GM19397 (cell line): ENCODE results near the gene ADORA2A.

Source experiments
- ATAC-seq: cut with Tn5 transposase; IDR thresholded peaks from one replicate; pipeline ENCODE4 v1.9.1; 2021; ENCODE audit warnings: mild to moderate bottlenecking, moderate library complexity; ENCODE audit not compliant: unreplicated experiment

Gene ADORA2A

DNA sequence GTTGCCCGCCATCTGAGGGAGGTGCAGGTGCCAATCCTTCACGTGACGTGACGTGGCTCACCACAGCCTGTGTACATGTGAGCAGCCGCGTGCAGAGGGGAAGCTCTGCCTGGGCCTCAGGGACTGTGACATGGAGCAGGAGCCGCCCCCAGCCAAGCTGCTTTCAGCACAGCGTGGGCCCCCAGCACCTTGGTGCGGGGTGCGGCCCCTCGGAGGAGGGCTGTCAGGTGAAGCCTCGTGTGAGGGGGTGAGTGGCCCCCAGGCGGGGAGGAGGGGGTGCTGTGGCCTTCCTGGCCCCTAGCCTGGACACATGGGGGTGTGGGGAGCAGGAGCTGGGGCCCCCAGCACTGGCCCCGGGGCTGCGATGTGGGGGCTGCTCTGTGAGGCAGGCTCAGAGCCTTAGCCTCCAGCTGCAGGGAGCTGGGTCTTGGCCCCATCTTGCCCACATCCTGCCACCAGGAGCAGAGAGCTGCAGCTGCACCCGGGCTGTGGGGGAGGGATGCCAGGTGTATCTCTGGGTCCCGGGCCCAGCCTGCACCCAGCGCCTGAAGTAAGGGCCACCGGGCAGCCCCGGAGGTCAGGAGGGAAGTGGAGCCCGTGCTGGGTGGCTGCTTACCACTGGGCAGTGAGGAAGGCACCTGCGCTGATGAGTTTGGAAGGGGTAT is at the start of gene ADORA2A:
TSS of gene ADORA2A (plus strand) at position 100 of the 665 bp plus-strand sequence. CDS start 5,806 bp downstream, outside the sequence.
- ATAC-seq = peak; percentile 62

DNA sequence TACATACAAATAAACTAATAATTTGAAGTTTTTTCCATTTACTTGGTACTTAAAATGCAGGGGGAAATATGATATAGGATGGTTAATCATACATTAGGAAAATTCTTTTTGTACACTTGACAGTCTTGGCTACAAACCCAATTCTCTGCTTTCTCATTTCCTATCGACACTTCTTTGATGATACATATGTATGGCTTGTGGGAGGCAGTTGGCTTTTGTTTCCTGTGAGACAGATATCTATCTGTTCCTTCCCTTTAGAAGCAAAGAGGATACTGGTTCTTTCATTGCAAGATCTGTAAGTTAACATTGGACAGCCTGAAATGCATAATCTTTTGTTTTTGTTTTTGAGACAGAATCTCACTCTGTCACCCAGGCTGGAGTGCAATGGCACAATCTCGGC is 47.9 kb upstream of the ADORA2A start:
- ATAC-seq = no peak

DNA sequence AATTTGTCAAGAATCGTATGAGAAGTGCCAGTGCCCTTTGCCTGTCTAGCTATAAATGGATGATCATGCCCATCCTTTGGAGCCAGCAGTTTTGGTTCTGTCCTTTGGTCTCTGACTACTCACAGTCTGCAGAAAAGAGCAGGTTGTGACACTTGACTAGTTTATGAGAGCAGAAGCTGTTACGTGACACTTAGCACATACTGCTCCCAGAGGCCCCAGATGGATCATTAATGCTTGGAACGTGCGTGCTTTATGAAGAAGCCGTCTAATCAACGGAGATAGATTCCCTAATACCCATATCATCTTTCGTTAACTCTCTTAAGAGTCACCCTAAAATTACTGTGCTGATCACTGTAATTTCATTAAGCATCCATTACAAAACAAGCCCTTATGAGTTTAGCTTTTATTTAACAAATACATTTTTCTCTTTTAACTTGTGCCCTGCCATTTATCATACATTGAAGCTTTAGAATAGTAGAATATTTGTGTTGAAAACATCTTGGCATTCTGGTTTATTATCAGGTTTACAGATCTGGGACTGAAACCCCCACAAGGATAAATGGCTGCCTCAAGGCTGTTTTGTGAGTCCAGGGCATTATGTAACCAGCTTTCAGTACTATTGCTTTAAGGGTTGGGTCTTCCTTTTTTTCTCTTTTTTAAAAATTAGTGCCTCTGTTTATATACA is 47.0 kb upstream of the ADORA2A start:
- ATAC-seq = no peak

DNA sequence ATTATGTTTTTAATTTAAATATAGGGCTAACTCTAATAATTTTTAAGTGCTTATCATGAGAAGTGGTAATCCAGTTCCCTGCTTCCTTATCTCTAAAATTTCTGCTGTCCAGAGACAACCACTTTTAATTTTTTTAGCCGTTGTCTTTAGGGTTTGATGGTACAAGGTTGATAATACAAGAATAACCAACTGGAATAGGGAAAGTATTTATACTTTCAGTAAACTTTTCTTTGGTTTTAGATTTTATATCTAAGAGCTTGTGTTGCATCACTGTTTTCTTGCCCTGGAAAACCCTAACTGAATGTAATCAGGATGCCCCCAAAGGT is 46.5 kb upstream of the ADORA2A start:
- ATAC-seq = no peak

DNA sequence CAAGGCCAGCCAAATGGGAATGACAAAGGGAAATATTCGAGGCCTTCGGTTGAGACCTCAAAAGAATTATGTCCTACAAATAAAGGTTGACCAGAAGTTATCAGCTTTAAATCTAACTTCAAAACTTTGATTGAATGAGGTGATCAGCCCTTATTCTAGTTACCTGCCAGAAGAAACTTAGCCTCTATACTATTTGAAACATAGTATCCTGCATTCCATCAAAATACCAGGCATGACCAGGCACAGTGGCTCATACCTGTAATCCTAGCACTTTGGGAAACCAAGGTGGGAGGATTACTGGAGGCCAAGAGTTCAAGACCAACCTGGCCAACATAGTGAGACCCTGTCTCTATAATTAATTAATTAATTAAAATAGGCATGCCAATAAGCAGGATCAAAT is 44.3 kb upstream of the ADORA2A start:
- ATAC-seq = no peak

DNA sequence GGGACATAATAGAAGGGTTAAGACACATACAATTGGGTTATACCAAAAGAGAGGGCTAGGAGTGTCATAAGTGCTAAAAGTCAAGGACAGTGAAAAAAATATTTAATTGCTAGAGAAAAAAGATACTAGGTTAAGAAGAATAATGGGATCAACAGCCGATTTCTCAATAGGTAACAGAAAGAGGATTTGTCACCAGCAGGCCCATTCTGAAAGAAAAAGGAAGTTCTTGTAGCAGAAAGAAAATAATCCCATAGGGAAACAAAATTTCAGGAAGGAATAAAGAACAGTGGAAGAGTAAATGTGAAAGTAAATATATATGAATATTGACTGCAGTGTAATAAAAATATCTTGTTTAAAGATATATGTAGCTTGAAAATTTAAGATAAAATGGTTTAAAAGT is 43.3 kb upstream of the ADORA2A start:
- no peak for ATAC-seq

DNA sequence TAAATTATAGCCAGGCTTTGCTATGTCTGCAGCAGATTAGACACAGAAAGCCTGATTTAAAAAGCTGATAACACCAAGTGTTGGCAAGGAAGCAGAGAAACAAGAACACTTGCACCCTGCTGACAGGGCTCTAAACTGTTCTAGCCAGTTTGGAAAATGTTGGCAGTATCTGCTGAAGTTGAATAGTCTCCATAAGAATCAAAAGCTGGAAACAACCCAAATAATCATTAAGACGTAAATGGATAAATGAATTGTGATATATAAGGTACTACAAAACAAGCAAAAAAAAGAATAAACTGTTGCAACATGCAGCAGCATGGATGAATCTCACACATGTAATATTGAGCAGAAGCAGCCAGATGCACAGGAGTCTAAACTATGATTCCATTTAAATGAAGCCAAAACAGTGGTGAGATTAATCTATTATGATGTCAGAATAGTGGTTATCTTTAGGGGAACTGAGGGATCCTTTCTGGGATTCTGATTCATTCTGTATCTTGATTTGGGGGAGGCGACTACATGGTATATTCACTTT is 40.4 kb upstream of the ADORA2A start:
- no peak for ATAC-seq

DNA sequence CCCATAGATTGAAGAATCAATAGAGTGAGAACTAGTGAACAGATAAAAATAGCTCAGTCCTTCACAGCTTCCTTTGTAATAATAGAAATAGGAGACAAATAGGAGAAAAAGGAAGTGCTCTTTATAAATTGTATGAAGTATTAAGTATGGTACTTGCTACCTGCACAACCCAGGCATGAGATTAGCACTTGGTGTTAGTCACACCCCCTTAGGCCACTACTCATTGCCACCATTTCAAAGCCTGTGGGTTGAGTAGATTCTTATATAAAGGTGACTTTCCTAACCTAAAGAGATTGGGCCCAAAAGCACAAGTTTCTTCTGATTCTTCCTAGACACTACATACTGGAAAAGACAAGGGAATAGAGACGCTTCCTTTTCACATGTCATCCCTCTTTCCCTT is 37.7 kb upstream of the ADORA2A start:
- ATAC-seq = no peak

DNA sequence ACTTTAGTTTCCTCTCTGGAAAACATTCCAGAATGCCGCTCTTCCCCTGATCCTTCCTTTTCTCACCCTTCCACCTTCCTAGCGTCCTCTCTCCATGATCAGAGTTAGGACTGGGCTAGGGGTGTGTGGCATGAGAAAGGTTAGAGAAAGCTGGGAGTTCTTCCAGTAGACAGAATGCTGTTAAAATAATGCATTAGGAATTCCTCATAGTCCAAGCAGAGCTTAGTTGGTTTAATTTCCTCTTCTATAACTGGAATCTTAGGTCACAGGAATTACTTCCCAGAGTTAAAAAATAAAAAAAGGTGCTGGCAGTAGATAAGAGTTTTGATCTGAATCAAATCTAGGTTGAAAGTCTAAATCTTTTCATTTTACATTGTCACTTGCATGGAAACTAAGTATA is 37.2 kb upstream of the ADORA2A start:
- no peak for ATAC-seq

DNA sequence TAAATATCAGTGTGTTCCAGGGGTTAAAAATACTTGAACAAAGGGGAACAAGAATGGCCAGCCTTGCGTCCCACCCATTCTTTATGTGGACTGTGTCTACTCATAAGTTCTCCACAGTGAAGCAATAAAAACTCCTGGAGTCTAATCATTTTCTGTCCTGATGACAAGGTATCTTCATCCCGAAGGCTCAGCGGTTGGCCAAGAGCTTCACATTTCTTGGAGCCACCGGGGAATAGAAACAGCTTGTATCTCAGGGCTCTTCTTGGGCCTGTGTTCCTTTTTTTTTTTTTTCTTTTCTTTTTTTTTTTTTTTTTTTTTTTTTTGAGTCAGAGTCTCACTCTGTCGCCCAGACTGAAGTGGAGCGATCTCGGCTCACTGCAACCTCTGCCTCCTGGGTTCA is 36.8 kb upstream of the ADORA2A start:
- no peak for ATAC-seq

DNA sequence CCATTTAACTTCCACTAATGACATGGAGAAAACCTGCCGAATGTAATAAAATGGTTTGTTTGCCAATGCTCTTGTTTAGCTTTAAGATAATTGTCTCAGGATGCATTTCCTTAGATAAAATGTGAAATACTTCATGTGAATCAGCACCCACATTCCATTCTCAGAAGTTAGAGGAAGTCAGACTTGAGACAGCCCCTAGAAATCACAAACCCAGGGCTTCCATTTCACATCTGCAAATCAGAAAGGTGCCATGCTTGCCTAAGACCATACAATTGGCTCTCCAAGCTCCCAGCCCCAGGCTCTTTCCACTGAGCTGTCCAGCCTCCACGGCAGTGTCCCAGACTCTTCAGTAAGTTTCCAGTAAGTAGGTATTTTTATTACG is 35.6 kb upstream of the ADORA2A start:
- no peak for ATAC-seq

DNA sequence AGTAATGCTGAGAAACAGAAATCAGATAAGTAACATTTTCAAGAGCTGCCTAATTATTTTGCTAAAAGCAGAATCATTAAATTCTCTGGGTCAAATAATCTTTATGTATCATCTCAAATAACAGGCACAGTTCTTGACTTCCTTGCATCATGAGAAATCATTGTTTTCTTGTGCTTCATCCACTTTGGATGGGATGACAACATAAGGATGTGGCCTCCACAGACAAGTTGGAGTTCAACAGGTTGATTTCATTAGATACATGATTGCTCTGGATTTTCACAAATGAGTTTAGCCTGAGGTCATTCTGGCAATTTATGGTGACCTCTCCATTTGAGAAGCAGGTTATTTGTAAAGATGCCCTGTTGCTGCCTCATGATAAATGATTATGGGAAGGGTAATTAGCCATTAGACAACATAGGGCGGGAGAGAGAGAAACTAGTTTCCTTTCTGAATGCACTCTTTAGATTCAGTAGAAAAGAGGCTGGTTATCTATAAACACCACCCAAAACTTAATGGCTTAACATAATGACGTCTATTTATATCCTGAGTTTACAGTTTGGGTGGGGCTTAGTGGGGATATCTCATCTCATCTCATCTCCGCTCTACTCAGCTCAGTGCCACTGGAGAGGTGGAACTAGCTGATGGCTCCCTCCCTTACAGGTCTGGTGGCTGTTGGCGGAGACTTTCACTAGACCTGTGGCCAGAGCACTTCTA is 35.0 kb upstream of the ADORA2A start:
- no peak for ATAC-seq

DNA sequence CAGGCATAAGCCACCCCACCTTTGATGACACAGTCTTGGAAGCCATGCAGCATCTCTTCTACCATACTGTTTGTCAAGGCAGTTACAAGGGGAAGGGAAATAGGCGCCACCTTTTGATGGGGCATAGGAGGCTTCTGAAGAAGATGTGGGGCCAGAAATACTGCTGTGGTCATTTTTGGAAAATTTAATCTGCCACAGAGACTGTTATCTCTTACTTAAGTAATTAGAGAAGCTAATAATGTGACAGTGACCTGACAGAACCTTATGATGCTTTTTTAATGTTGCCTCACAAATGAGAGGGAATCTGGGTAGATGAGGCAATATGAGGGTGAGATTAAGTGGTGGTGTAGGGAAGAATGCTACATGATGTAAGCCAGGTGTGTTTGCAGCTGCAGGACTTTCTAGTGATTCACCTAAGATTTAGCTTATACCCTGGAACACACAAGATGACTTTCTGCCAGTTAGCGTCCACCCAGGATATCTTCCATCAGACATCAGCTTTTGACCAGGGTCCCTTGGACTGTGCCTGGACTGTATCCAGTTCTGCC is 34.3 kb upstream of the ADORA2A start:
- no peak for ATAC-seq

DNA sequence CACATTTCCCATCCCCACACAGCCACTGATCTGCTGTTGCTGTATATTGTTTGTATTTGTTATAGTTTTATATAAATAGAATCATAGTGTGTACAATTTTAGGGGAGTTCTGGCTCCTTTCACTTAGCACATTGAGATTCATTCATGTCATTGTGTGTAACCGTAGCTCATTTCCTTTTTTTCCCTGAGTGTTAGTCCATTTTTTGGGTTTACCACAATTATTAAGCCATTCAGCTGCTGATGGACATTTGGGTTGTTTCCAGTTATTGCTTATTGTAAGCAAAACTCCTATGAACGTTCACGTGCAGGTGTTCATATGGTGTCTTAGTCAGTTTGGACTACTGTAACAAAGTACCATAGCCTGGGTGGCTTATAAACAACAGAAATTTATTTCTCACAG is 33.6 kb upstream of the ADORA2A start:
- no peak for ATAC-seq

DNA sequence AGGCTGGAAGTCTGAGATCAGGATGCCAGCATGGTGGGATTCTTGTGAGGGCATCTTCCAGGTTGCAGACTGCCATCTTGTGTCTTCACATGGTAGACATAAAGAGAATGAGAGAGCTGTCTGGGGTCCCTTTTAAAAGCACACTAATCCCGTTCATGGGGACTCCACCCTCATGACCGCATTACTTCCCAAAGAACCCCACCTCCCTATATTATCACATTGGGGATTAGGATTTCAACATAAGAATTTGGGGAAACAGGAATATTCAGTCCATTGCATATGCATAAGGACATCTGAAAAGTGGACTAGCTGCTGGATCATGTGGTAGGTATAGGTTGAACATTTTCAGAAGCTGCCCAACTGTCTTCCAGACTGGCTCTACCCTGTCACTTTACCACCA is 33.1 kb upstream of the ADORA2A start:
- no peak for ATAC-seq

DNA sequence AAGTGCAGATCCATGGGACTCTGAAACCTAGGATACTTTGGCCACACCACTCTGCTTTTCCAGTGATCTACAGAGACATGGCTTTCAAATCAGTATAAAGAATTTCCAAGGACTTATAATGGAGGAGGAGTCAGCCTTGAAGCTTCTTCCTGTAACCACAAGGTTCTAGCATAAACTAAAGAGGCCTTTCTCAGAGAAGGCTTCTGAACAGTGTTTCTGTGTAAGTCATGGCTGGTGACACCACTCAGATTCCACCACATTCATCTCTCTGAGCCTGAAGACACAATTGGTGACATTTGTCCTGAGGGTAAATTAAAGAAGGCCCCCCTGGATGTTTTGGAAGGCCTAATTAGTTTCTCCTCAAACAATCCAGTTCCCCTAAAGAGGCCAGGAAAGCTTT is 29.0 kb upstream of the ADORA2A start:
- no peak for ATAC-seq

DNA sequence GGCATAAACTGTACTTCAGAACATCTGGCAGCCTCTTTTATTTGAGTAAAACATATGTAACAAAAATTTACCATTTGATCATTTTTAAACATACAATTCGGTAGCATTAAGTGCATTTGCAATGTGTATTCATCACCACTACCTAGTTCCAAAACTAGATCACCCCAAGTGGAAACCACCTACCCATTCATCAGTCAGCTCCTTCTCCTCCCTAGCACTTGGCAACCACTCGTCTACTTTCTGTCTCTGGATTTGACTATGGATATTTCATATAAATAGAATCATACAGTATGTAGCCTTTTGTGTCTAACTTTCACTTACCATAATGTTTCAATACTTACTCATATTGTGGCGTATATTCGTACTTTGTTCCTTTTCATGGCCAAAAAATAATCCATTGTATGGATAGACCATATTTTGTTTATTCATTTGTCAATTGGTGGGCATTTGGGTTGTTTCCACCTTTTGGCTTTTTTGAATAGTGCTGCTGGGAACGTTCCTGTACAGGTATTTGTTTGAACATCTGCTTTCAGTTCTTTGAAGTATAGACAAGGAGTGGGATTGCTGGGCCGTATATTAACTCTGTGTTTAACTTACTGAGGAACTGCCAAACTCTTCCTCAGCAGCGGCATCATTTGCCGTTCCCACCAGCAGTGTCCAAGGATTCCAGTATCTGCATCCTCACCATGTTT is 27.2 kb upstream of the ADORA2A start:
- ATAC-seq = no peak

DNA sequence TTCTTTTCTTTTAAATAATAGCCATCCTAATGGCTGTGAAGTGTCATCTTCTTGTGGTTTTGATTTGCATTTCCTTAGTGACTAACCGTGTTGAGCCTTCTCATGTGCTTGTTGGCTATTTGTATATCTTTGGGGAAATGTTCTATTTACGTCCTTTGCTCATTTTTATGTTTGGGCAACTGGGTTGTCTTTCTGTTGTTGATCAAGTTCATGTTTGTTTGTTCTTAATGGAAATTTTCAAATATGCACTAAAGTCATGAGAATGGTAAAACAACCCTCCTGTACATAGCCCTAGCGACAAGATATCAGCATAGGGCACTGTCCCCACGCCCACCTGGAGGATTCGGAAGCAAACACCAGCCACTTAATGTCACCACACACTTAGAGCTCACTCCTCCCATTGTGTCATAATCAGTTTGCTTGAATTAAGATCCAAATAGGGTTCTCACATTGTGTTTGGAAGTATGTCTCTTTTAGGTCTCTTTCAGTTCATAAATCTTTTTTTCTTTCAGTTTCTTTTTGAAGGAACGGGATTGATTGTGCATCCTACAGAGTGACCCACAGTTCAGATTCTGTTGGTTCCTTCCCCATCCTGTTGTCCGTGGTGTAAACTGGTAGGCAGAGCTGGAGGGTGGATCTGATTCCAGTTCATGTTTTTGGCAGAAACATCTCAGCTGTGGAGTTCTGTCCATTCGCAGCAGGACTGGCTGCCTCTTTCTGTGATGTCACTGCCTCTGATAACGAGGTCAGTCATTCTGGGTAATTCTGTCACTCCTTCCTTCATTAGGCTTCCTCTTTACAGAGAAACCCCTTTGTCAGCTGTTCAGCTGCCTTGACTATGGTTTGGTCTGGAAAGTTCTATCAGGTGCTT is 26.4 kb upstream of the ADORA2A start:
- ATAC-seq = no peak

DNA sequence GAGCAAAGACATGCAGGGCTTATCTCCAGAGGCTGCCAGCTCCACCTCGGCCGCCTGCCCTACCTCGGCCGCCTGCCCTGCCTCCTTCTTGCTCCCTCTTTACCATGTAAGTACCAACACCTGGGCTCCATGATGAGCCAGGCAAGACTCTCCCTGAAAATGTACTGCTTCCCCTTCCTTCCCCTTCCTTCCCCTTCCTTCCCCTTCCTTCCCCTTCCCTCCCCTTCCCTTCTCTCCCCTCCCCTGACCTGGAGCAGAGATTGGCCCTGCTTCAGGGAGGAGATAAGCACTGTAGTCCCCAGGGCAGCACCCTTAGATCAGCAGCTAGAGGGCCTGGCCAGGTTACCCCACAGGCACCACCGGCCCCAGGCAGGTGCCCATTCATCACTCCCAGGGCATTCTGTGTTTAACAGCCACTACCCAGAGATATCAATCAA is 25.4 kb upstream of the ADORA2A start:
- no peak for ATAC-seq
